ENCODE measurements around the gene CCSER1.
"Not testable (repeated sequence)": the region's sequence is repeated elsewhere in the genome, so short reads cannot be mapped to it uniquely, and the experiment has no call there.

Gene CCSER1

GRCh38 chr4:90730752-90731151, 603.6 kb downstream of the CCSER1 start:
- DNase-seq, result no peak

GRCh38 chr4:90733211-90733610, 606.0 kb downstream of the CCSER1 start:
- DNase-seq, result no peak

DNA sequence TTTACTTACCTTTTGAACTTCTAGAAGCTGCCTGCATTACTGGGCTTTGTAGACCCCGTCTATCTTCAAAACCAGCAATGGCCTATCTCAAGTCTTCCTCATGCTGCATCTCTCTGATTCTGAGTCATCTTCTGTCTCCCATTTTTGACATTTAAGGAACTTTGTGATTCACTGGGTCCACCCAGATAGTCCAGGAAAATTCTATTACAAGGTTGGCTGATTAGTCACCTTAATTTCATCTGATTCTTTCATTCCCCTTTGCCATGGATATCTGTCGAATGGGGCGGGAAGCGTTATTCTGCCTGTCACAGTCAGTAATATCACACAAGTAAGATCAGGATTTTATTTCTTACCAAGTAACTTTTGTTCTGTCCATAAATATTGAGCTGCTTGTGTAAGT, 618.0 kb downstream of the CCSER1 start:
- DNase-seq, result no peak

- no peak for DNase-seq
Measured at GRCh38 chr4:90753068-90753467, 625.9 kb downstream of the CCSER1 start.

GRCh38 chr4:90757534-90758060, 630.4 kb downstream of the CCSER1 start:
- DNase-seq, result no peak

DNA sequence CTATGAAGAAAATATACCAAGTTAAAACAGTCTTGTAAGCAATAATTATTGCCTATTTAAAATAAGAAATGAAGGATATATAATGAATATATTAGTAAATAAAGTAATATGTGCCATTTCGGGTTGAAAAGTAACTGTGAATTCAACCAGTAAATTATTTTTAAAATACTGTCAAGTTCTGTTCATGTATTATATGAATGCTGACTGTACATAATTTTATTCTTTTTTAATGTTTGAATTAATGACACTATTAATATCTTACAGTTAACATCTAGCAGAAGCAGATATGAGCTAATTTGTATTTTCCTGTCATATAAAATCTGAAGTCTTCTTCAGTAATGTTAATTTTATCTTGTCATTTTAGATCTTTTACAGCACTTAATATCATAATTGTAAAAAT, 632.9 kb downstream of the CCSER1 start:
- DNase-seq, result no peak

DNA sequence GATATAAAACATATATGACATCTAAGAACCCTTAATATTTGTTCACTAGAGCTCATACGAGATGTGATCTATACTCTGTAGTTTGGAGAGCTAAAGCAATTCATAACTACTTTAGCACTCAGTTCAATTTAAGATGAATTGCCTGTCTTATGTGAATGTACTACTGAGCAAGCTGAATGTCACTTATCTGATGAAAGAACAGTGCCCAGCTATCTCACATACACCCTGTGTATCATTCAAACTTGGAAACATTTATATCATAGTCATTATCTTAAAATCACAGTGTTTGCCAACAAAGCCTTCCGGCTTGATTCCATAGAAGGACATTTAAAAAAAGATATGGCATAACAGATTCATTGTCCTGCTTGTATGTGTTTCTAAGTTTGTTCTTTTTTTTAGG, 639.6 kb downstream of the CCSER1 start:
- DNase-seq, result no peak

- no peak for DNase-seq
Measured at GRCh38 chr4:90769251-90769650, 642.1 kb downstream of the CCSER1 start.

GRCh38 chr4:90780193-90780592, 653.0 kb downstream of the CCSER1 start:
- no peak for DNase-seq

DNA sequence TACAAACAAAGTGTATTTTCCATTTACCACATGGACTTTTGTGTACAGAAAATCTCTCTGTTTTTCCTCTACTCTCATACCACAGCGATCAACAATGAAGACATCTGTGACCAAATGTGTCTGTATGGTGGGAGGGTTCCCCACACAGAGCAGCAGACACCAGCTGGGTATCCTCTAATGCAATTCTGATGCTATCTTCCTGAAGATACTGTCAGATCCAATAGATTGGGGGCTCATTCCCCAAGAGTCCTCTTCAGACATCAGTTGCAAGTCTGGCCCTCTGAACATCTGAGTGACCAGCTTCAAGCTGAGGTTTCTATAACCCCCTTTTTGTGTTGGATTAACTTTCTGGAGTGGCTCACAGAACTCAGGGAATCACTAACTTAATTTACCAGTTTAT, 659.4 kb downstream of the CCSER1 start:
- no peak for DNase-seq

GRCh38 chr4:90792696-90793095, 665.5 kb downstream of the CCSER1 start:
- DNase-seq, result no peak

- no peak for DNase-seq
Measured at GRCh38 chr4:90798948-90799347, 671.8 kb downstream of the CCSER1 start.

DNA sequence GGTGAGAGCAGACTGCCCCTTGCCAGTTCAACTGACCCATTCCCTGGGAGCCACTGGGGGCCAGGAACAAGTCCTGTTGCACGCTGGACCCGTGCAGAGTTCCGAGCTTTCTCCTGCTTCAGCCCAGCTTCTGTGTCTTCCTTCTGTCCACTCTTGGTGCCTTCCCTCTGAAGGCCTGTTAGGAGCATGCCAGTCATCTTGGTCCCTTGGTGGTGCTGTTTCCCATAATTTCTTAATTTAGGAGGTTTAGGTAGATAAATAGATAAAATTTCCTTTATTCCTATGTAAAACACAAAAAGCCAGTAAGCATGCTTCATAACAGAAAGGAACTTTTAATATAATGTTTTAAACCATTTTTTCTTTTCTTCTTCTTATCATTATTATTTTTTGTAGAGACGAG, 672.7 kb downstream of the CCSER1 start:
- no peak for DNase-seq

DNA sequence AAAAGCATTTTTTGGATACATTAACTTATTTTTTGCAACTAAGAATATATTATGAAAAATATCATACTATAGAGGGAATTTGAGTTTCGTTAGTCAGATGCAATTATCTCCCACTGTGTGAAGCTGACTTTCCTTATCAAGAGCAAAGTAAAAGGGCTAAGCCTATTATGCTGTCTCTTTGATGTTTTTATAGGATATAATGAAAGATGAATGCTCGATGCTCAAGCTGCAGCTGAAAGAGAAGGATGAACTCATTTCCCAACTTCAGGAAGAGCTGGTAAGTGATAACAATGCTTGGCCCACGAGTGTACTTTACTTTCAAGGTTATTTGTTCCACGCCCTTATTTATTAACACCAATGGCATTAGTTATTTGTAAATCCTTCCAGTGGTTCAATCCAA, 688.4 kb downstream of the CCSER1 start:
- no peak for DNase-seq

GRCh38 chr4:90816754-90817153, 689.6 kb downstream of the CCSER1 start:
- no peak for DNase-seq

DNA sequence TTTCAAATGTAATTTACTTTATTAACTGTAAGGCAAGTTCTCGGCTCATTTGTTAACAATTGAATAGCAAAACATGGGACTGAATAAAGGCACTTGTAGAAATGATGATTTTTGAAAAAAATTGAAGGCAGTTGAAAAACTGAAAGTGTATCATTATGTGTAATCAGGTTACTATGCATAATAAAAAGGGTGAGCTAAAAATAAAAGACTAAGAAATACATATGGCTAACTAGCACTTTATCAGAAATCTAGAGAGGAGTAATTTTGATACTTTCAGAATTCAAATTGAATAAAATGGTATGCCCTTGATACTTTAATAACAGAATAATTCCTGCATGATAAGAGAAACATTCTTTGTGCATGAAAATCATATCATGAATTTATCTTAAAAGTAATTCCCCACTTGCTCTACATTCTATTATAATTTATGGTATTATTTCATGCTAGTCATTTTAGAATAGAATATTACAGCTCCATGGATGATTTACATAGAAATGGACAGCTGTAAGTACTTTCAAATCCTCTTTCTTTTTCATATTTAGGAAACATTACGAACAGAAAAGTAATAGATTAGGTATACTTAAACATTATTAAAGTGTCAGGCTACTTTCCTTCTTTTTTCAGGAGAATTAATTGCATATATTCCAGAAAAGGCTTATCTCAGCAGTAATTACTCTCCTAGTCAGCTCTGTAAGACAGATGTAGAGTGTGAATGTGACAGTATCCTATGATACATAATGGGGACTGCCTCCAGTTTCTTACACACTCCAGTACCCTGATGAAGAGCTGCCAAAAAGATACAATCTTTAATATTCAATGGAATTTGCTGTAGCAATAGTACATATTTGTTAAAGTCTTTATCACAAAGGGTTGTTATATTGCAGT, 697.3 kb downstream of the CCSER1 start:
- no peak for DNase-seq

GRCh38 chr4:90825849-90826248, 698.7 kb downstream of the CCSER1 start:
- no peak for DNase-seq

- DNase-seq, result no peak
Measured at GRCh38 chr4:90833706-90834105, 706.5 kb downstream of the CCSER1 start.

- no peak for DNase-seq
Measured at GRCh38 chr4:90837241-90837640, 710.0 kb downstream of the CCSER1 start.

DNA sequence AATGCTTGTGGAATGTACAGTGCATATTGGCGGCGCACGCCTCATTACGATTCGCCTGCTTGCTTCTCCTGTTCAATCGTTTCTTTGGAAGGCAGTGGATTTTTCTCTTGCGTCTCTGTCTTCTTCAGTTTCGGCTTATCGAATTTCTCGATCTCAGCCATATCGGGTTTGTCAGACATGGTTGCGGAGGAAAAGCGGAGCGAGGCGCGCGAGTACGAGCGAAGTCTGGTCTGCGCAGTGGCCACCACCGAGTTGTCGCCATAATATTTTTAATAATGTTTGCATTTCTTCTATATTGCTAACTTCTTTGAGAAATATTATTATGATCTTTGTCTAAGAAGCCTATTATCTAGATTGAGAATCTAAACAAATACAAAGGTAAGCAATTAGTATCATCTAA, 711.7 kb downstream of the CCSER1 start:
- DNase-seq, result not testable (repeated sequence)

- no peak for DNase-seq
Measured at GRCh38 chr4:90840291-90840690, 713.1 kb downstream of the CCSER1 start.

GRCh38 chr4:90840828-90841227, 713.6 kb downstream of the CCSER1 start:
- DNase-seq, result no peak

DNA sequence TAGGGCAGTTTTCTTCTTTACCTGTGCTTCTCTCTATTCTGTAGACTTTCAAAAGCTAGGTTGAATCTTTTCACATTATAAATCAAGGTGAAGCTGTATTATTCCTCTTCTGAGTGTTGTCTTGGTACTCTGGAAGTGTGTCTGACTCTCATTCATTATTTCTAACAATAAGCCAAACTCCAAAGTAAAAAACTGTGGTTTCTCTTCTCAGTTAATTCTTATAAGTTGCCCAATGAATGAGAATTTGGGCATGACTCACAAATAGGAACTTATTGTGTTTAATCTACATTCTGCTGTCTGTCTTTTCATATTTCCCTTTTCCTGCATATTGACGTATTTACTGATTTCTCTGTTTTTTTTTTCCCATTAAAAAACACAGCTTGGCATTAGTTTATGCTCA, 714.5 kb downstream of the CCSER1 start:
- DNase-seq, result no peak

DNA sequence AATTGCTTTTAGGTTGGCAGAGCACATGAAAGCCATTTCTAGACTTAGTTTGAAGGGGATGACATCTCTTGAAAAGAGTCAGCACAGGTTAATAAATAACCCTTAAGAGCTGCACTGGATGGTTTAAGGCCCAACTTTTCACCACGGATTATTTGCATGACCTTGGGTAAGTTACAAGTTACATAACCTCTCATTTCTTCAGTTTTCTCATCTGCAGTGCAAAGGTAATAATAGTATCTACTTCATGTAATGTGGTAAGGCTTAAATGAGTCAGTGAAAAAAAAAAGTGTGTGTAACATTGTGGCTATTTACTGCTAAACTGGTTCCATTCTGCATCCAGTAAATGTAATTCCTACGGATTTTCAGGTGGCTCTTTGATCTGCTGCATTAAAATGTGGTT, 715.8 kb downstream of the CCSER1 start:
- no peak for DNase-seq

DNA sequence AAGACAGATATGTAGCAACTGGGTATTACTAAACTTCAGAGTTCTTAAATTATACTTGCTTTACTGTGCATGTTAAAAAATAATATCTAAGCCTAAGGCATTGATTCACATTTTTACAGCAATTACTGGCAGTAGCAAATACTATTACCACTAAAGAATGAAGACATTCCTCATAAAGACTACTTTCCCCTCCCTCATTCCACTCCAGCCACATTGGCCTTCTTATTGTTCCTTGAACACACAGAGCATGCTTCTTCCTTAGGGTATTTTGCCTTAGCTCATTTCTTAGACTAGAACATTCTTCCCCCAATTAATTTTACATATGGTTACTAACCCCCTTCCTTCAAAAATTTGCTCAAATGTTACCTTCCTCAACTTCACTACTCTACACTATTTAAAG, 717.0 kb downstream of the CCSER1 start:
- no peak for DNase-seq

Measured in CD4-positive, alpha-beta T cell treated with Interleukin-6 for 4 hours (primary cell).